ENCODE data around the gene PRKCB. TPM values are rescaled to one million over a fixed set of nuclear protein-coding genes. Genes with fewer than 3 reads are reported as not detected.

PRKCB gene
- total and polyA plus RNA-seq, 2 of the 8 experiments (the other 6 are each of a cell fraction or from before 2014, with no cell fraction given): 7.1 to 12.1 TPM

- Histone ChIP-seq H3K4me3 (ENCODE audit: extremely low read depth in 1 of 4, insufficient read depth in 2 of 4, low read depth in 3 of 4, low read length in 4 of 4) (no peak overlapping the region), H3K14ac (ENCODE audit: insufficient read length) (no peak overlapping the region), H3K9me3 (ENCODE audit: insufficient read depth in 2 of 2, low read depth in 1 of 2, low read length in 1 of 2) (no peaks in the 10 kb centered on the region), H2BK20ac (ENCODE audit: low read length) (no peak overlapping the region), H3K18ac (ENCODE audit: extremely low read depth, low read length) (no peak overlapping the region), H4K91ac (replicated peaks; ENCODE audit: insufficient read length, low read length) (no peak overlapping the region), H4K8ac (ENCODE audit: extremely low read depth, insufficient read depth, low read length) (no peak overlapping the region), H2AFZ (ENCODE audit: low read length) (no peak overlapping the region), H3K27ac (ENCODE audit: low read depth, low read length) (no peak overlapping the region), H3K79me2 (ENCODE audit: control insufficient read depth in 1 of 2, insufficient read depth in 2 of 2, low read length in 2 of 2) (no peaks in the 10 kb centered on the region), H3K4me1 (replicated peaks in 1 of 4; ENCODE audit: control insufficient read depth in 3 of 4, insufficient read depth in 4 of 4, low read length in 3 of 4) (peaks cover 0 to 3% (median under 1%) of the 10 kb centered on the region in 4 experiments; a peak in 3 of 7 replicates), H3K36me3 (ENCODE audit: control insufficient read depth in 2 of 4, insufficient read depth in 4 of 4, low read length in 3 of 4) (no peaks in the 10 kb centered on the region), H2BK5ac (ENCODE audit: low read depth, low read length) (no peak overlapping the region), H3K4me2 (ENCODE audit: insufficient read depth in 1 of 2, low read depth in 2 of 2, low read length in 2 of 2) (no peak overlapping the region), H2AK5ac (ENCODE audit: low read depth, low read length) (no peak overlapping the region), H3K56ac (replicated peaks; ENCODE audit: insufficient read length, low read depth, low read length) (no peak overlapping the region), H3K79me1 (ENCODE audit: low read depth, low read length) (no peaks in the 10 kb centered on the region), H3K9ac (replicated peaks in 1 of 4; ENCODE audit: extremely low read depth in 1 of 4, low read depth in 3 of 4, low read length in 3 of 4) (no peak overlapping the region), H2BK120ac (replicated peaks; ENCODE audit: low read depth, low read length) (no peak overlapping the region), H2BK15ac (ENCODE audit: low read length) (no peak overlapping the region), H3K23ac (ENCODE audit: insufficient read length) (no peak overlapping the region), H3K27me3 (replicated peaks in 1 of 4; ENCODE audit: control insufficient read depth in 3 of 4, extremely low read depth in 1 of 4, insufficient read depth in 3 of 4, low read length in 3 of 4) (no peaks in the 10 kb centered on the region), H4K20me1 (replicated peaks in 1 of 2; ENCODE audit: control insufficient read depth in 1 of 2, insufficient read depth in 2 of 2, low read length in 2 of 2) (no peaks in the 10 kb centered on the region), H3K23me2 (ENCODE audit: low read depth, low read length) (no peaks in the 10 kb centered on the region), H3K4ac (replicated peaks; ENCODE audit: insufficient read length, low read depth, low read length) (no peak overlapping the region), H2BK12ac (ENCODE audit: low read depth, low read length) (no peak overlapping the region), H4K5ac (ENCODE audit: insufficient read length, low read depth, low read length) (no peak overlapping the region)
- ChIA-PET POLR2A (ENCODE audit: partially characterized antibody) (no interaction called here), CTCF (ENCODE audit: partially characterized antibody) (interaction anchor here (0.6 kb wide), 1 partner anchor 171 kb away, joined by 4 read pairs; no protein-coding TSS in a partner anchor)
- WGBS, 2 experiments (ENCODE audit: extremely low coverage in 1 of 2, insufficient coverage in 1 of 2, insufficient read length in 1 of 2, insufficient replicate concordance in 2 of 2, low coverage in 1 of 2, low lambda C conversion rate in 2 of 2, missing lambda C conversion rate in 1 of 2): 97% methylated on average over 8 of the region's 8 CpGs; no CpG with 5 or more reads in 1 of the 2 experiments
- TF ChIP-seq TAF1 (IDR thresholded peaks at IDR 0.05; ENCODE audit: low read depth, low read length) (no peak), CREB1 (IDR thresholded peaks at IDR 0.05) (no peak)
- DNase-seq (ENCODE audit: low read depth in 1 of 2, low spot score in 2 of 2): no peak
- FAIRE-seq: no peak
Measured at GRCh38 chr16:24180451-24180850, 344.7 kb downstream of the PRKCB start.
